Stimulated activated CD4-positive, alpha-beta T cell treated with anti-CD3 and anti-CD28 coated beads, Interleukin-12 subunit alpha, Interleukin-12 subunit beta, amount 100 ng/mL, for 48 hours (primary cell): ENCODE results near the gene CCAR1.
"Not testable (repeated sequence)": the region's sequence is repeated elsewhere in the genome, so short reads cannot be mapped to it uniquely, and the experiment has no call there.

ENCODE experiments used
- DNase-seq, 3 donors: peaks; one replicate each; pipeline ENCODE4 v3.0.0-alpha.2; 2020; ENCODE audit warnings: low read depth in 2 of 3, low spot score in 1 of 3

Gene CCAR1

GRCh38 chr10:68720793-68721672, at the start of gene CCAR1:
Gene CCAR1, plus strand, starts transcription at chr10:68721239. Its CDS starts 1,266 bp downstream, at chr10:68722505.
- peak; percentile 93 to 96 (median 95) for DNase-seq

GRCh38 chr10:68684413-68684812, 36.6 kb upstream of the CCAR1 start:
- DNase-seq: no peak

GRCh38 chr10:68696018-68696417, 25.0 kb upstream of the CCAR1 start:
- DNase-seq: no peak

GRCh38 chr10:68697106-68697505, 23.9 kb upstream of the CCAR1 start:
- DNase-seq: no peak

- no peak for DNase-seq
Measured at GRCh38 chr10:68700197-68700596, 20.8 kb upstream of the CCAR1 start.

- no peak for DNase-seq
Measured at GRCh38 chr10:68705548-68705947, 15.5 kb upstream of the CCAR1 start.

- DNase-seq: not testable (repeated sequence)
Measured at GRCh38 chr10:68708987-68709386, 12.1 kb upstream of the CCAR1 start.

- DNase-seq: not testable (repeated sequence)
Measured at GRCh38 chr10:68713065-68713464, 8.0 kb upstream of the CCAR1 start.

- no peak for DNase-seq
Measured at GRCh38 chr10:68717435-68717834, 3.6 kb upstream of the CCAR1 start.

- no peak for DNase-seq
Measured at GRCh38 chr10:68721673-68722335, 765 bp downstream of the CCAR1 start.

GRCh38 chr10:68725016-68725415, 4.0 kb downstream of the CCAR1 start:
- no peak for DNase-seq

- DNase-seq: no peak
Measured at GRCh38 chr10:68727146-68727545, 6.1 kb downstream of the CCAR1 start.

GRCh38 chr10:68732651-68733050, 11.6 kb downstream of the CCAR1 start:
- no peak for DNase-seq

GRCh38 chr10:68734349-68734748, 13.3 kb downstream of the CCAR1 start:
- DNase-seq: no peak

- no peak for DNase-seq
Measured at GRCh38 chr10:68735119-68735518, 14.1 kb downstream of the CCAR1 start.

GRCh38 chr10:68735739-68736138, 14.7 kb downstream of the CCAR1 start:
- DNase-seq: not testable (repeated sequence)

- DNase-seq: not testable (repeated sequence)
Measured at GRCh38 chr10:68740676-68741075, 19.6 kb downstream of the CCAR1 start.

GRCh38 chr10:68742397-68742796, 21.4 kb downstream of the CCAR1 start:
- DNase-seq: no peak

- DNase-seq: no peak
Measured at GRCh38 chr10:68752711-68753350, 31.8 kb downstream of the CCAR1 start.

- no peak for DNase-seq
Measured at GRCh38 chr10:68756246-68756645, 35.2 kb downstream of the CCAR1 start.

- DNase-seq: no peak
Measured at GRCh38 chr10:68756766-68757165, 35.7 kb downstream of the CCAR1 start.
